Neural crest cell (in vitro differentiated cells): Measurements from ENCODE around the gene PRSS22. TPM values are rescaled to one million over a fixed set of nuclear protein-coding genes. Genes with fewer than 3 reads are reported as not detected.

Source experiments
- DNase-seq: peaks from one replicate; pipeline ENCODE4 v3.0.0; 2021; ENCODE audit warnings: low read depth, mixed read lengths, low spot score
- H3K27ac Mint-ChIP-seq: one replicate; pipeline ENCODE4 v1.8.0; 2021; ENCODE audit warnings: mild to moderate bottlenecking, mixed read lengths; ENCODE audit not compliant: unreplicated experiment
- H3K27me3 Mint-ChIP-seq: 2 replicates; pipeline ENCODE4 v1.8.0; 2021; ENCODE audit warnings: low read depth, mild to moderate bottlenecking, mixed read lengths
- H3K36me3 Mint-ChIP-seq: 2 replicates; pipeline ENCODE4 v1.8.0; 2021; ENCODE audit warnings: low read depth, mild to moderate bottlenecking, mixed read lengths
- H3K4me1 Mint-ChIP-seq: 2 replicates; pipeline ENCODE4 v1.8.0; 2021; ENCODE audit warnings: mixed read lengths
- H3K4me3 Mint-ChIP-seq: one replicate; pipeline ENCODE4 v1.8.0; 2021; ENCODE audit warnings: mild to moderate bottlenecking, mixed read lengths
- H3K9me3 Mint-ChIP-seq: 2 replicates; pipeline ENCODE4 v1.8.0; 2021; ENCODE audit warnings: mixed read lengths
- CTCF ChIP-seq: fragments of 200-600 bp; sonication (generic); conservative IDR thresholded peaks from 2 replicates; pipeline ENCODE4 v1.5.0; 2021; ENCODE audit warnings: antibody characterized with exemption, mild to moderate bottlenecking
- total RNA-seq: library from RNA; stranded (reverse); gene quantifications from 2 replicates; pipeline ENCODE4 v1.2.1, GENCODE V29; 2021

The PRSS22 gene
- total RNA-seq, 1 donor from 2014 or later = not detected

GRCh38 chr16:2856686-2857450, 1.1 kb downstream of the PRSS22 start:
- no peak overlapping the region for H3K27ac Mint-ChIP-seq
- no peak for DNase-seq
- H3K9me3 Mint-ChIP-seq = peaks cover 10% of the 10 kb centered on the region
- TF ChIP-seq CTCF = no peak
- H3K4me1 Mint-ChIP-seq = no peaks in the 10 kb centered on the region
- H3K27me3 Mint-ChIP-seq = peaks cover 65% of the 10 kb centered on the region
- H3K36me3 Mint-ChIP-seq = no peaks in the 10 kb centered on the region
- H3K4me3 Mint-ChIP-seq = no peak overlapping the region

GRCh38 chr16:2856061-2856670, 1.8 kb downstream of the PRSS22 start:
- no peak overlapping the region for H3K4me3 Mint-ChIP-seq
- peaks cover 8% of the 10 kb centered on the region for H3K9me3 Mint-ChIP-seq
- DNase-seq = no peak
- no peaks in the 10 kb centered on the region for H3K36me3 Mint-ChIP-seq
- no peak for TF ChIP-seq CTCF
- peaks cover 61% of the 10 kb centered on the region for H3K27me3 Mint-ChIP-seq
- H3K4me1 Mint-ChIP-seq = no peaks in the 10 kb centered on the region
- H3K27ac Mint-ChIP-seq = no peak overlapping the region

DNA sequence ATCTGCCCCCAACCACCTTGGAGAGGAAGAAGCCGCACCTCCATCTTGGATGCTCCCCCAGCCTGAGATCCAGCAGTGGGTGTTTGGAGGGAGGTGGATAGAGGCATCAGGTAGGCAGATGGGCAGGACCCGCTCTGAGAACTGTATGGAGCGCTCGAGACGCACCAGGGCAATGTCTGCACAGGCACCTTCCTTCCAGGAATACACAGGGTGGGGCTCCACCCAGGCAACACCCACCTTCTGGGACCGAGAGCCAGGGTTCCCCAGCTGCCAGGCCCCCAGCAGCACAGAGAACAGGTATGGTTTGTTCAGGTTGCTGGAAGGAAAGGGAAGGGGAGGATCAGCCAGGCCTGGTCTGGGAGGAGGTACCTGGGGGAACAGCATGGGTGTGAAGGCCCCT, 2.4 kb downstream of the PRSS22 start:
- DNase-seq = no peak
- no peak for TF ChIP-seq CTCF
- H3K4me3 Mint-ChIP-seq = no peak overlapping the region
- no peaks in the 10 kb centered on the region for H3K36me3 Mint-ChIP-seq
- H3K27ac Mint-ChIP-seq = no peak overlapping the region
- peaks cover 7% of the 10 kb centered on the region for H3K9me3 Mint-ChIP-seq
- H3K4me1 Mint-ChIP-seq = no peaks in the 10 kb centered on the region
- peaks cover 54% of the 10 kb centered on the region for H3K27me3 Mint-ChIP-seq

DNA sequence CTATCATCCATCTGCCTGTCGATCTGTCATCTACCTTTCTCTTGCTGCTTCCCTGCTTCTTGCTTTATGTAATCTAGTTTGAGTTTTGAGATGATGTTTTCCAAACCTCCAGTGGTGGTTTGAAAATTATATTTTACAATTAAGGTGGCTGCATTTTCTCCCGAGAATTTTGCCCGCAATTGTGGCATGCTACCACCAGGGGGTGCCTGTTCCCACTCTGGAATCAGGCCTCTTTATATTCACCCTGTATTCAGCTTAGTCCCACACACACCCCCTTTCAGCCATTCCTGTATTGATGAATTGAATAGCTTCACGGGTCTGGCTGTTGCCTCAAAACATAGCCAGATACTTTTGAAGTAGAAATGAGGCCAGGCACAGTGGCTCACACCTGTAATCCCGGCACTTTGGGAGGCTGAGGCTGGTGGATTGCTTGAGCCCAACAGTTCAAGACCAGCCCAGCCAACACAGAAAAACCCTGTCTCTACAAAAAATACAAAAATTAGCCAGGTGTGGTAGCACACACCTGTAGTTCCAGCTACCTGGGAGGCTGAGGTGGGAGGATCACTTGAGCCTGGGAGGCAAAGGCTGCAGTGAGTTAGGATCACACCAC, 3.2 kb downstream of the PRSS22 start:
- peak; percentile 26 for DNase-seq
- no peak overlapping the region for H3K4me3 Mint-ChIP-seq
- H3K36me3 Mint-ChIP-seq = no peaks in the 10 kb centered on the region
- peaks cover 7% of the 10 kb centered on the region for H3K9me3 Mint-ChIP-seq
- TF ChIP-seq CTCF = peak; percentile 68
- no peaks in the 10 kb centered on the region for H3K4me1 Mint-ChIP-seq
- H3K27ac Mint-ChIP-seq = no peak overlapping the region
- peaks cover 48% of the 10 kb centered on the region for H3K27me3 Mint-ChIP-seq

- Mint-ChIP-seq H3K36me3 (no peaks in the 10 kb centered on the region), H3K27ac (no peak overlapping the region), H3K4me3 (no peak overlapping the region), H3K4me1 (no peaks in the 10 kb centered on the region), H3K27me3 (peaks cover 45% of the 10 kb centered on the region), H3K9me3 (peaks cover 7% of the 10 kb centered on the region)
- no peak for DNase-seq
- no peak for TF ChIP-seq CTCF
These were observed 4.4 kb downstream of the PRSS22 start for GRCh38 chr16:2853531-2854073.
